ENCODE measurements around the gene GNG8. TPM values are rescaled to one million over a fixed set of nuclear protein-coding genes. Genes with fewer than 3 reads are reported as not detected.

Gene GNG8
- total RNA-seq, result not detected

GRCh38 chr19:46635920-46636761 is at the start of gene GNG8:
Gene GNG8 (minus strand): TSS chr19:46636202. CDS start chr19:46634682, 1,520 bp downstream.
- DNase-seq, result no peak
- Histone ChIP-seq H3K36me3 (no peaks in the 10 kb centered on the region), H3K9me3 (no peaks in the 10 kb centered on the region), H3K27ac (peak within 1 kb of the TSS in 1 of 4 donors; percentile 14), H3K4me3 (no peak within 1 kb of the TSS), H3K27me3 (peaks cover 0 to 10% of the 10 kb centered on the region in 2 donors), H3K4me1 (peaks cover 4 to 45% (median 30%) of the 10 kb centered on the region in 4 donors)
- no peak for TF ChIP-seq POLR2A (IDR thresholded peaks at IDR 0.05)
- no peak for TF ChIP-seq CTCF (IDR thresholded peaks at IDR 0.05)

- no peaks in the 10 kb centered on the region for H3K9me3 ChIP-seq
- H3K4me3 ChIP-seq, result no peak overlapping the region
- no peak for TF ChIP-seq POLR2A (IDR thresholded peaks at IDR 0.05)
- TF ChIP-seq CTCF (IDR thresholded peaks at IDR 0.05), result no peak
- peaks cover 0 to 99% (median 0%) of the 10 kb centered on the region in 3 donors for H3K36me3 ChIP-seq
- no peaks in the 10 kb centered on the region for H3K4me1 ChIP-seq
- H3K27ac ChIP-seq, result no peak overlapping the region
- no peak for DNase-seq
- no peaks in the 10 kb centered on the region for H3K27me3 ChIP-seq
Observed at GRCh38 chr19:46685189-46685588, 49.2 kb upstream of the GNG8 start.

GRCh38 chr19:46678110-46678732 is 42.2 kb upstream of the GNG8 start:
- Histone ChIP-seq H3K4me3 (no peak overlapping the region), H3K36me3 (peaks cover 0 to 86% (median 0%) of the 10 kb centered on the region in 3 donors), H3K27ac (no peak overlapping the region), H3K9me3 (no peaks in the 10 kb centered on the region), H3K4me1 (no peaks in the 10 kb centered on the region), H3K27me3 (no peaks in the 10 kb centered on the region)
- TF ChIP-seq POLR2A (IDR thresholded peaks at IDR 0.05) (no peak), CTCF (IDR thresholded peaks at IDR 0.05) (no peak)
- DNase-seq, result peak in 1 of 3 donors; percentile 35

- Histone ChIP-seq H3K4me1 (no peaks in the 10 kb centered on the region), H3K27me3 (no peaks in the 10 kb centered on the region), H3K36me3 (peaks cover 0 to 56% (median 0%) of the 10 kb centered on the region in 3 donors), H3K27ac (no peak overlapping the region), H3K9me3 (no peaks in the 10 kb centered on the region), H3K4me3 (no peak overlapping the region)
- no peak for DNase-seq
- no peak for TF ChIP-seq POLR2A (IDR thresholded peaks at IDR 0.05)
- no peak for TF ChIP-seq CTCF (IDR thresholded peaks at IDR 0.05)
Observed at GRCh38 chr19:46674416-46675178, 38.6 kb upstream of the GNG8 start.

GRCh38 chr19:46670813-46671212 is 34.8 kb upstream of the GNG8 start:
- Histone ChIP-seq H3K27me3 (no peaks in the 10 kb centered on the region), H3K4me1 (no peaks in the 10 kb centered on the region), H3K36me3 (peaks cover 0 to 25% (median 0%) of the 10 kb centered on the region in 3 donors), H3K4me3 (no peak overlapping the region), H3K9me3 (no peaks in the 10 kb centered on the region), H3K27ac (no peak overlapping the region)
- TF ChIP-seq POLR2A (IDR thresholded peaks at IDR 0.05), result no peak
- no peak for TF ChIP-seq CTCF (IDR thresholded peaks at IDR 0.05)
- no peak for DNase-seq

Data from Peyer's patch (tissue), 4 donors.